A673 (cell line): ENCODE data around the gene SLC39A13. TPM values are rescaled to one million over a fixed set of nuclear protein-coding genes. Genes with fewer than 3 reads are reported as not detected.

Experiments used
- BruUV-seq: library from RNA; stranded (reverse); fragments of 400-500 nt; replicated peaks from 2 replicates; lab custom pipeline; 2021; lab: Mats Ljungman, UMichigan
- CTCF ChIA-PET: fragments of 300-600 bp; sonication (Branson Sonifier 250); formaldehyde crosslinking; loops from one replicate; lab custom pipeline; 2022; ENCODE audit warnings: antibody characterized with exemption; lab: Charles Lee
- POLR2A ChIA-PET: fragments of 300-600 bp; sonication (Branson Sonifier 250); formaldehyde crosslinking; loops from one replicate; lab custom pipeline; 2022; ENCODE audit warnings: antibody characterized with exemption; ENCODE audit not compliant: low non-redundant PET; lab: Charles Lee
- DNase-seq: peaks from one replicate; pipeline ENCODE4 v3.0.0-alpha.2; 2015; ENCODE audit warnings: low spot score
- H3K27ac ChIP-seq: fragments of 200-600 bp; sonication (generic); 2 replicates; pipeline ENCODE4 v1.5.1; 2016; ENCODE audit warnings: mixed run types, low read depth, mild to moderate bottlenecking, mixed read lengths, antibody characterized with exemption, low read length; ENCODE audit not compliant: poor library complexity, severe bottlenecking
- H3K27me3 ChIP-seq: fragments of 200-600 bp; sonication (generic); replicated peaks from 2 replicates; pipeline ENCODE4 v1.6.1; 2017; ENCODE audit warnings: mixed run types, low read depth, mild to moderate bottlenecking, mixed read lengths, antibody characterized with exemption, low read length; ENCODE audit not compliant: insufficient read depth, poor library complexity
- H3K36me3 ChIP-seq: fragments of 200-600 bp; sonication (generic); 2 replicates; pipeline ENCODE4 v1.6.1; 2016; ENCODE audit warnings: mixed run types, mild to moderate bottlenecking, mixed read lengths, antibody characterized with exemption, low read length; ENCODE audit not compliant: insufficient read depth, poor library complexity, severe bottlenecking
- H3K4me1 ChIP-seq: fragments of 200-600 bp; sonication (generic); 2 replicates; pipeline ENCODE4 v1.6.1; 2017; ENCODE audit warnings: mixed run types, mild to moderate bottlenecking, mixed read lengths, antibody characterized with exemption, low read length; ENCODE audit not compliant: insufficient read depth, poor library complexity, severe bottlenecking
- H3K4me3 ChIP-seq: fragments of 200-600 bp; sonication (generic); 2 replicates; pipeline ENCODE4 v1.5.1; 2016; ENCODE audit warnings: low read depth, mixed run types, mild to moderate bottlenecking, mixed read lengths, low read length; ENCODE audit not compliant: poor library complexity, severe bottlenecking
- H3K9me3 ChIP-seq: fragments of 200-600 bp; sonication (generic); 2 replicates; pipeline ENCODE4 v1.6.1; 2016; ENCODE audit warnings: mixed run types, low read depth, mild to moderate bottlenecking, mixed read lengths, antibody characterized with exemption, low read length; ENCODE audit not compliant: poor library complexity, severe bottlenecking
- EZH2 ChIP-seq: fragments of 200-600 bp; sonication (generic); IDR thresholded peaks from 2 replicates; pipeline ENCODE4 v1.6.1; 2017; ENCODE audit warnings: borderline replicate concordance, low read depth, mild to moderate bottlenecking, mixed read lengths, antibody characterized with exemption, low read length; ENCODE audit not compliant: poor library complexity, severe bottlenecking
- intact Hi-C: fragments of 100-400 bp; cut with micrococcal nuclease; formaldehyde crosslinking; loops from one replicate; pipeline ENCODE4 v1.10.0; 2022; ENCODE audit not compliant: unreplicated experiment
- total RNA-seq: library from RNA; stranded (reverse); gene quantifications from 2 replicates; pipeline ENCODE4 v1.2.3, GENCODE V29; 2021
- TF ChIP-seq, protein P1 (sequence below): fragments of 300-800, 200-600 bp; sonication (generic); conservative IDR thresholded peaks from 2 replicates; pipeline ENCODE4 v1.5.1; 2017; ENCODE audit warnings: low read depth, mild to moderate bottlenecking, antibody characterized with exemption, low read length, moderate library complexity, mixed read lengths

The SLC39A13 gene
- total RNA-seq, 1 experiment from 2014 or later, result 53.3 TPM

GRCh38 chr11:47373876-47374719 is 34.3 kb upstream of the SLC39A13 start:
- no peak for TF ChIP-seq EZH2
- TF ChIP-seq, protein P1, sequence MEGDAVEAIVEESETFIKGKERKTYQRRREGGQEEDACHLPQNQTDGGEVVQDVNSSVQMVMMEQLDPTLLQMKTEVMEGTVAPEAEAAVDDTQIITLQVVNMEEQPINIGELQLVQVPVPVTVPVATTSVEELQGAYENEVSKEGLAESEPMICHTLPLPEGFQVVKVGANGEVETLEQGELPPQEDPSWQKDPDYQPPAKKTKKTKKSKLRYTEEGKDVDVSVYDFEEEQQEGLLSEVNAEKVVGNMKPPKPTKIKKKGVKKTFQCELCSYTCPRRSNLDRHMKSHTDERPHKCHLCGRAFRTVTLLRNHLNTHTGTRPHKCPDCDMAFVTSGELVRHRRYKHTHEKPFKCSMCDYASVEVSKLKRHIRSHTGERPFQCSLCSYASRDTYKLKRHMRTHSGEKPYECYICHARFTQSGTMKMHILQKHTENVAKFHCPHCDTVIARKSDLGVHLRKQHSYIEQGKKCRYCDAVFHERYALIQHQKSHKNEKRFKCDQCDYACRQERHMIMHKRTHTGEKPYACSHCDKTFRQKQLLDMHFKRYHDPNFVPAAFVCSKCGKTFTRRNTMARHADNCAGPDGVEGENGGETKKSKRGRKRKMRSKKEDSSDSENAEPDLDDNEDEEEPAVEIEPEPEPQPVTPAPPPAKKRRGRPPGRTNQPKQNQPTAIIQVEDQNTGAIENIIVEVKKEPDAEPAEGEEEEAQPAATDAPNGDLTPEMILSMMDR, result peak; percentile 100
- no TSS peak for BruUV-seq
- intact Hi-C loops, result loop anchor here (1.0 to 10.0 kb wide), 5 partner anchors 34 to 741 kb away; partner anchors contain the start of gene SLC39A13
- ChIA-PET CTCF (interaction anchor here (0.6 to 1.2 kb wide), 13 partner anchors 9 to 479 kb away, joined by 3 to 8 read pairs (median 4); no protein-coding TSS in a partner anchor), POLR2A (no interaction called here)
- H3K4me3 ChIP-seq, result no peak overlapping the region
- H3K4me1 ChIP-seq, result no peaks in the 10 kb centered on the region
- no peaks in the 10 kb centered on the region for H3K9me3 ChIP-seq
- no peaks in the 10 kb centered on the region for H3K27me3 ChIP-seq
- H3K27ac ChIP-seq, result no peak overlapping the region
- peak; percentile 93 for DNase-seq
- no peaks in the 10 kb centered on the region for H3K36me3 ChIP-seq

GRCh38 chr11:47374720-47375019 is 33.7 kb upstream of the SLC39A13 start:
- no peaks in the 10 kb centered on the region for H3K36me3 ChIP-seq
- TF ChIP-seq, protein P1, result no peak
- TF ChIP-seq EZH2, result no peak
- no peaks in the 10 kb centered on the region for H3K9me3 ChIP-seq
- no peak overlapping the region for H3K27ac ChIP-seq
- no peak overlapping the region for H3K4me3 ChIP-seq
- ChIA-PET CTCF (interaction anchor here (0.6 to 1.2 kb wide), 12 partner anchors 10 to 478 kb away, joined by 3 to 8 read pairs (median 4); no protein-coding TSS in a partner anchor), POLR2A (no interaction called here)
- no peak for DNase-seq
- intact Hi-C loops, result loop anchor here (1.0 to 10.0 kb wide), 5 partner anchors 34 to 740 kb away; partner anchors contain the start of gene SLC39A13
- H3K27me3 ChIP-seq, result no peaks in the 10 kb centered on the region
- H3K4me1 ChIP-seq, result no peaks in the 10 kb centered on the region
- no TSS peak for BruUV-seq

- CTCF ChIA-PET, result interaction anchor here (0.8 to 1.2 kb wide), 5 partner anchors 25 to 478 kb away, joined by 3 to 5 read pairs (median 4); no protein-coding TSS in a partner anchor
- intact Hi-C loops, result loop anchor here (2.0 to 10.0 kb wide), 2 partner anchors 242 to 740 kb away; no protein-coding TSS in a partner anchor
- H3K9me3 ChIP-seq, result no peaks in the 10 kb centered on the region
- H3K36me3 ChIP-seq, result no peaks in the 10 kb centered on the region
- no peaks in the 10 kb centered on the region for H3K4me1 ChIP-seq
- H3K27ac ChIP-seq, result no peak overlapping the region
- TF ChIP-seq EZH2, result no peak
- TF ChIP-seq, protein P1, result no peak
- no peak for DNase-seq
- no TSS peak for BruUV-seq
- POLR2A ChIA-PET, result no interaction called here
- H3K4me3 ChIP-seq, result no peak overlapping the region
- H3K27me3 ChIP-seq, result no peaks in the 10 kb centered on the region
Observed at GRCh38 chr11:47375020-47375419, 33.4 kb upstream of the SLC39A13 start.
